Measurements from ENCODE around the gene NUDT2.

NUDT2 gene

DNA sequence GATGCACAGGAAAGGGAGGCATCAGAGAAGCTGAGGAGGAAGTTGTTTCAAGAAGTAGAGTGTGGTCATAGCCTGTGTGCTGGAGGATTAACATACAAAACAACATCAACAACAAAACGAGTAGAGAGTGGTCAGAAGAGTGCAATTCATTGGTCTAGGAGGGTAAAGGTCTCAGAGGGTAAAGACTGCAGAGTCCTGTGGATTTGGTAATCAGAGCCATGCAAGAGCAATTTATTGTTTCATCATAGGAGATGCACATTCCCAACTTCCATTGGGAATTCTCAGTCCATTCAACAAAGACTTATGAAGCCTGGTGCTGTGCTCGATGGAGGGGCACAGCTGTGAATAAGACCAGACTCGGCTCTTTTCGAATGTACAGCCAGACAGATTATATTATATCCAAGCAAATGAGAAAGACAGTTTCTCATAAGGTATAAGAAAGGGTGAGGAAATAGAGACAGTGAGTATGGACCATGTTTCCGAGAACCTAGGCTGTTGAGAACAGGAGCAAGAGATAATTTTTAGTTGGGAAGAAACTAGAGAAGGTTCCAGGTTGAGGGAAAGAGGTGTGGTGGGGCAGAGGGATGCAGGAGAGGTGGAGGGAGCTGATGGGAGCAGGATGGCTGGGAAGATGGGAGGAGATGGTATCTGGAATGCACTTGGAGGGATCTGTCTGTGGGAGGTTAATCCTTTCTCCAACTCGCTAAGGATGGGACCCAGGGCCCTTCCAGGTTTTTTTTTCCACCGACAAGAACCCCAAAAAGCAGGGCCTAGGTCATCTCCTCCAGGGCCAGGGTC is 55.2 kb downstream of the NUDT2 start:
- DNase-seq (no peak), ATAC-seq (no peak)
- no peaks in the 10 kb centered on the region for H3K27me3 Mint-ChIP-seq
- H3K9me3 Mint-ChIP-seq = no peaks in the 10 kb centered on the region
- H3K27ac Mint-ChIP-seq = peak overlapping the region in 1 of 2 donors; percentile 76
- H3K4me3 Mint-ChIP-seq = no peak overlapping the region
- peaks cover 21% of the 10 kb centered on the region for H3K4me1 Mint-ChIP-seq

DNA sequence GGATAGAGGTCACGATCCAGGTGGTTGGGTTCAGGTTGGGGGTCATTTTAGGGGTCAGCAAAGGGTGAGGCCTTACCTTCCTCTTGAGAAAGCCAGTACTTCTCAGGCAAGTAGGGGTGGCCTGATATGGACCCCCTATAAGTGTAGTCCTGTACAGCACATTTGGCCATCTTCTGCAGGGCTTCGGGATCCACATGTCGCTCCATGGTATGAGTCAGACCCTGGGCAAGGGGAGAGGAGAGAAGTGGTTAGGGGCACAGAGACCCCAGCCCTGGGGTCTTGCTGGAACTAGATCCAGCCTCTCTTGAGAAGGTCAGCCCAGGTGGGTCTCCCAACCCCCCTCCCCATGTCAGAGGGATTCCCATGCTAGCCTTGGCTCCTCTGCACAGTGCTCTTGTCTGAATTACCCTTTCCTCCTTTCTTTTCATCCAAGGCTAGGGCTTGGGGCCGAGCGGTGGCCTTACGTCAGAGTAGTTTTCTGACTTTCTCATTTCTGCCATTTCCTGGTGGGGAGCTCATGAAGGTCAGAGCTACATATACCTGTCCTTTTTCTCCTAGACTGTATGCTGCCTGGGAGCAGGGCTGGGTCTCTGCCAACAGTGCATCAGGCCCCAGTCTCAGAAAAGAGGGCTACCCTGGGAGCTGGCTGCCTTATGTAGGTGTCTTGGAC is 56.3 kb downstream of the NUDT2 start:
- H3K27ac Mint-ChIP-seq = no peak overlapping the region
- no peaks in the 10 kb centered on the region for H3K27me3 Mint-ChIP-seq
- no peak overlapping the region for H3K4me3 Mint-ChIP-seq
- DNase-seq (peak in 1 of 2 donors; percentile 7), ATAC-seq (no peak)
- peaks cover 10% of the 10 kb centered on the region for H3K4me1 Mint-ChIP-seq
- H3K9me3 Mint-ChIP-seq = no peaks in the 10 kb centered on the region

DNA sequence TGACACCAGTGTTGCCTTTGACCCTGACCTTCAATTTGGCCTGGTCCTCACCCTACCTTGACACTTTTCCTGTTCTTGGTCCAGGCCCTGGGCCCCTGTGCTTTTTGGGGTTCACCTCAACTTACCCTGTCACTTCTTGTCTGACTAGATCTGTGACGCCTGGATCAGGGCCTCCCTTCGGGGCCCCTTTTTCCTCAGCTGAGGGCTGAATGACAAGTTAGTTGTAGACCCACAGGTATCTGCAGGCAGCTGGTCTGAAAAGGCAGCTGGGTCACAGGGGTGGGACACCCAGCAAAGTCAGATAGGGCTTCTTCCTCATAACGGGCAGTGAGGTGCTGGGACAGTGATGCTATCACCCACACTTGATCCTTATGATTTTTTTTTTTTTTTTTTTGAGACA is 57.3 kb downstream of the NUDT2 start:
- ATAC-seq (no peak), DNase-seq (peak in 1 of 2 donors; percentile 8)
- Mint-ChIP-seq H3K27me3 (no peaks in the 10 kb centered on the region), H3K4me1 (peaks cover under 1% of the 10 kb centered on the region), H3K9me3 (no peaks in the 10 kb centered on the region), H3K4me3 (no peak overlapping the region), H3K27ac (no peak overlapping the region)

DNA sequence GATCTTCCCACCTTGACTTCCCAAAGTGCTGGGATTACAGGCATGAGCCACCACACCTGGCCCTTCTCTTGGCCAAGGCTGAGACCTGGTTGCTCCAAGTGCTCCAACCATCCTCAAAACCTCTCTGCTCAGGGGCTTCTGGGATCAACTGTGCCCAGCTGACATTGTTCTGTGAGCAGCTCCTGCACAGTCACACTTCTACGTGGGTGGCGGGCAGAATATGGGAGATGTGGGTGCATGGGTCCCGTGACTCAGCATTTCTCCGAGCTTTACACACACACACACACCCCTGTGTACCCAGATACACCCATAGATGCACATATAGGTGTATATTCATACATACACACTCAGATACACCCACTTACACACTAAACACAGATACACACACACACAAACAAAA is 57.9 kb downstream of the NUDT2 start:
- ATAC-seq (peak; percentile 15), DNase-seq (peak in 1 of 2 donors; percentile 6)
- Mint-ChIP-seq H3K27me3 (no peaks in the 10 kb centered on the region), H3K4me3 (no peak overlapping the region), H3K9me3 (no peaks in the 10 kb centered on the region), H3K27ac (no peak overlapping the region), H3K4me1 (no peaks in the 10 kb centered on the region)

DNA sequence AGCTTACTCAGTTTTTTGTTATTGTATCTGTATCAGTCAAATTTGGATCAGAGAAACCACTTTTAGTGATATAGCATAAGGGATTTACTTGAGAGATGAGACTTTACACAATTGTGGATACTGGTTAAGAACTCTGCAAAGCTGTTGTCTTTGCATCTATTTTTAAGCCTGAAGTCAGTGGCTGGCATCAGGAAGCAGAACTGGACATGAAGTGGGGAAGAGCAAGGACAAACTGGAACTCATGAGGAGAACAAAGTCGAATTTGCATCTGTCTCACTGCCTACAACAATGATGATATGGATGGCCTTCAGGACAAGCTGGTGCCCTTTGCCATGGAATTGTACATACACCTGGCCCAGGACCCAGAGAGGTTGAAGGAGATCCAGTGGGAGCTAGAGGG is 63.1 kb downstream of the NUDT2 start:
- Mint-ChIP-seq H3K9me3 (no peaks in the 10 kb centered on the region), H3K4me1 (no peaks in the 10 kb centered on the region), H3K27ac (no peak overlapping the region), H3K27me3 (no peaks in the 10 kb centered on the region), H3K4me3 (no peak overlapping the region)
- ATAC-seq (no peak), DNase-seq (no peak)

Measured in stimulated activated naive CD8-positive, alpha-beta T cell treated with anti-CD3 and anti-CD28 coated beads, Interleukin-15, amount 100 ng/mL, for 72 hours (primary cell).